HG02763 (cell line): ENCODE results near the gene DOCK9.
"Not testable (repeated sequence)": the region's sequence is repeated elsewhere in the genome, so short reads cannot be mapped to it uniquely, and the experiment has no call there.

Experiments used
- ATAC-seq: cut with Tn5 transposase; IDR thresholded peaks from one replicate; pipeline ENCODE4 v1.9.1; 2021; ENCODE audit warnings: mild to moderate bottlenecking, moderate library complexity; ENCODE audit not compliant: unreplicated experiment

The DOCK9 gene

GRCh38 chr13:98921786-98922185, 56.1 kb downstream of the DOCK9 start:
- ATAC-seq, result no peak

GRCh38 chr13:98921015-98921580, 56.8 kb downstream of the DOCK9 start:
- ATAC-seq, result no peak

- no peak for ATAC-seq
Observed at GRCh38 chr13:98919566-98919965, 58.3 kb downstream of the DOCK9 start.

DNA sequence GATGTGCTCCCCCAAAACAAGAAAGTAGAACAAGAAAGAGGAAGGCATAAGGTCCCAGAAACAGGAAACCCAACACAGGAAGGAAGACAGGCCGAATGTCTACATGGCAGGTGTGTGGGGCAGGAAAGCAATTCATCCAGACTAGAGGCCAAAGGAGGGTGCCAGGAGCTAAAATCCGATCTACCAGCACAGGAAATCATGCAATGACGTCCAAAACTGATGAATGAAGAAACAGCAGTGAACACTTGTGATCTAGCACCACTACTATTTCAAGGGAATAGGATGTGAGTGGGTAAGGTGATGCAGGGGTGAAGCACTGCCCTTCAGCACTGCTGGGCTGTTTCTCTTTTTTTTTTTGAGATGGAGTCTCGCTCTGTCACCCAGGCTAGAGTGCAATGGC, 59.1 kb downstream of the DOCK9 start:
- ATAC-seq, result no peak

DNA sequence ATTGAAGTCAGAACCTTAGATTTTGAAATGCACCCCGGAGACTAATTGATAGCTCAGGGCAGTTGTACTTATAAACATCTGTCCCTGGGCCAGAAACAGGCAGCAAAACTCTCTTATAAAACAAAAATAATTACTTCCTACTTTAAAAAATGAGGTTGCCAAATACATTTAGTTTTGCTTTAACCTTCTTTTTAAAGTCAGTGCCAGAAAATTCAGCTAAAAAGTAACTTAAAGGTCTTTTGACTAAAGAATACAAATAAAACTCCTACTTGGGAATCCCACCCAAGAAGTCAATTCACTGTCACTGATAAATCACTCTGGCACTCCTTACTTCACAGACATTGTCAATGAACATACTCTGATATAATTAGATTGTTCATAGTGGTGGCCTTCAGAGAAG, 60.7 kb downstream of the DOCK9 start:
- no peak for ATAC-seq

GRCh38 chr13:98916403-98916802, 61.5 kb downstream of the DOCK9 start:
- ATAC-seq, result no peak

GRCh38 chr13:98915981-98916380, 61.9 kb downstream of the DOCK9 start:
- no peak for ATAC-seq

GRCh38 chr13:98915563-98915962, 62.3 kb downstream of the DOCK9 start:
- no peak for ATAC-seq

- no peak for ATAC-seq
Observed at GRCh38 chr13:98913741-98914140, 64.1 kb downstream of the DOCK9 start.

DNA sequence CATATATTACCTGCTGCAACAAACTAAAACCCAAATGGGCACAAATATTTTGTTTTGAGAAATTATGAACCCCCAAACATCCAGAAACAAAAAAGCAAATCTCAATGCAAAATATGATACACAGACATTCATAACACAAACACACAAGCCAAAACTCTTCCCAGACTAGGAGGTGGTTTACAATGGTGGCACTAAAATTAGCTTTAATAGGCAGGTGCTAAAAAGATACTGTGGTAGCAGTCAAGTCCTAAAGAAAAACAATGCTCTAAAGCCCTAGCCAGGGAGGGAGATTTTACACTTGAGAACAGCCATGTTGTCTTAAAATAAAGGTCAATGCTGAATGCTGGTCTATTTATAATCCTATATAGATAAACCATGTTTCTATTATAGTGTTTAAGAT, 65.0 kb downstream of the DOCK9 start:
- no peak for ATAC-seq

- ATAC-seq, result no peak
Observed at GRCh38 chr13:98910501-98910951, 67.3 kb downstream of the DOCK9 start.

- ATAC-seq, result no peak
Observed at GRCh38 chr13:98909016-98909415, 68.8 kb downstream of the DOCK9 start.

GRCh38 chr13:98906746-98907502, 70.9 kb downstream of the DOCK9 start:
- ATAC-seq, result no peak

- no peak for ATAC-seq
Observed at GRCh38 chr13:98905199-98905598, 72.7 kb downstream of the DOCK9 start.

DNA sequence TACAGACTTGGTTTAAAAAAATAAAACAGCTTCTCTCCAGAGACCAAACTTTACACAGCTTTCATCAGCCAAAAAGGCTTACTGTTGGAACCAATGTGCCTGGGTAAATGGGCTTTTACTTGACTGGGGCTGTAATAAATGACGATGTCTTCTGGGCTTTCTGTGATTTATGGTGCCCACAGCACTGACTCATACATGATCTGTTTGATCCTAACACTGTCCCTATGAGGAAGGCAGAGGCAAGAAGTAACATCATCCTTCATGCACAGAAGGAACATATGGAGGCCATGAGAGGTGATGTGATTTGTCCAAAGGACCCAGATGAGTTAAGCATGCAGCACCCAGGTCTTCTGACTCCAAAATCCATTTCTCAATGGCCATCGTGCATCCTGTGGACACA, 77.4 kb downstream of the DOCK9 start:
- no peak for ATAC-seq

DNA sequence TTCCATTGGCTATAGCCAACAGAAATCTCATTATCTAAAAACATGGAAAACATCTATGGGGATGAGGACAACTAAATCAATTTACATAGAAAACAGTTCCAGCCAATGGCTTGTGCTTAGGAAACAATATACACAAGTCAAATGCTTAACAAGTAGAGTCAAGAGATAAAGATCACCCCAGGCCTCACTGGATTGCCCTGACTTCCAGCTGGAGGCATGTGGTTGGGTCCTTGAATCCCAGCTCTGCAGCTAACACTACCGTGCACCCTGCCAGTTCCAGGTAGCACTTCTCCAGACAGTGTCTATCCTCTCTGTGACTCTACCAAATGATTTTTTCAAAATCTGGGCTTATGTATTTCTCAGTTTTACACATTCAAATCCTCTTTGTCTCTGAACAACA, 80.2 kb downstream of the DOCK9 start:
- ATAC-seq, result no peak

DNA sequence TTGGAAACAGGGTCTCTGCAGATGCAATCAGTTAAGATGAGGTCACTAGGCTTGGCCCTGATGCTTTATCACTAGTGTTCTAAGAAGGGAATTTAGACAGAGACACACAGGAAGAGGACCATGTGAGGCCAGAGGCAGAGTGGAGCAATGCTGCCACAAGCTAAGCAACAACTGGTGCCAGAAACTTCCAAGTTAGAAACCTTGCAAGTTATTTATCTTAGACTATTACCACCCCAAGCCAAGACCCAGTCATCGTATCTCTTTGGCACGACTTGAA, 81.1 kb downstream of the DOCK9 start:
- no peak for ATAC-seq

DNA sequence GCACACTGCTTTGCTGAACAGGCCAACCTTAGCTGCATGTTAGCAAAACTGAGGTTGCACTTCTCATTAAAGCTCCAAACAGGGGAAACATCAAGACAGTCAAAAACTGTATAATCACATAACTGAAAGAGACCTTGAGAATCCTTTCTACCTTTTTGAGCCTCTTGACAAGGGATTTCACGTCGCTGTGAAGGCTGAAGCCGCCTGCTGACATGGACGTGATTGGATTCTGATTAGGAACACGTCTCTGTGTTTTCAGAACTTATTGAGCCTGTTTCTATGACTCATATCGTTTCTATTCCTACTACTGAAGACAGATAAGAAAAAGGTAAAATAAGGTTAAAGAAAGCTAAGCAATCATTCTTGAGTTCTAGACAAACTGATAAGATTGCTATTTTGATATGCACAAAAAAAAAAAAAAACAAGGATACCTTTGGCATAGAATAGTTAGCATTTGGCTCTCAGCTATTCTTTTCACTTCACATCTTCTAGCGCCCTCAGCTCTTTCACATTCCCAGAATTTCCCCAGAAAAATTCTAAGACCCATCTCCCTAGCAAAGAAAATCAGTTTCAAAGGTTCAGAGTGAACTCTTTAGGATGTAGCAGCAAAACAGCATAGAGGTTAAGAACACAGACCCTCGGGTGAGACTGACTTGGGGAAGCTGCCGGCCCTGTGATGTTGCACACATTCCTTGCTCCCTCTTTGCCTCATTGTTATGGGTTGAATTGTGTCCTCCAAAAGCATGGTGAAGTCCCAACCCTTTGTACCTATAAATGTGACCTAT, 81.6 kb downstream of the DOCK9 start:
- no peak for ATAC-seq

DNA sequence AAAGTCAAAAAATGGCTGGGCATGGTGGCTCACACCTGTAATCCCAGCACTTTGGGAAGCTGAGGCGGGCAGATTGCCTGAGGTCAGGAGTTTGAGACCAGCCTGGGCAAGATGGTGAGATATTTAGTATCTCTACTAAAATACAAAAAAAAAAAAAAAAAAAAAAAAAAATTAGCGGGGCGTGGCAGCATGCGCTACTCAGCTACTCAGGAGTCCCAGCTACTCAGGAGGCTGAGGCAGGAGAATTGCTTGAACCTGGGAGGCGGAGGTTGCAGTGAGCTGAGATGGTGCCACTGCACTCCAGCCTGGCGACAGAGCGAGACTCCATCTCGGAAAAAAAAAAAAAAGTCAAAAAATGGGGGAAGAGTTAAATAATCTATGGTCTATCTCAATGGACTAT, 83.0 kb downstream of the DOCK9 start:
- ATAC-seq, result not testable (repeated sequence)

DNA sequence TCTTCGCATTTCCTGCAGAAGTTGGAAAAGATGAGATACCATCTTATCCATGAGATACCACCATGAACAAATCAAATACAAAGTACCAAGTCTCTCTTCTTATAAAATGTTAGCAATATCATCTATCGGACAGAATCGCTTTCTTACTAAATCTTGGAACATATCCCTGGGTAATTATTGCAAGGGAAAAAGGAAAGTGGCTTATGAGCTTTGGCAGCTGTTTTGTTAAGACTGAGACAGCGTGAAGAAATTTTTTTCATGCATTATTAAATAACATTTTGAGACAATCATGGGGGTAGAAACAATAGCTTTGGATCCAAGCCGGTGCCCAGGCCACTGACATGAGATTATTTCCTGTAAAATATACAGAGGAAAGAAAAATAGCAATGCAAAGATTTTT, 84.5 kb downstream of the DOCK9 start:
- ATAC-seq, result no peak

DNA sequence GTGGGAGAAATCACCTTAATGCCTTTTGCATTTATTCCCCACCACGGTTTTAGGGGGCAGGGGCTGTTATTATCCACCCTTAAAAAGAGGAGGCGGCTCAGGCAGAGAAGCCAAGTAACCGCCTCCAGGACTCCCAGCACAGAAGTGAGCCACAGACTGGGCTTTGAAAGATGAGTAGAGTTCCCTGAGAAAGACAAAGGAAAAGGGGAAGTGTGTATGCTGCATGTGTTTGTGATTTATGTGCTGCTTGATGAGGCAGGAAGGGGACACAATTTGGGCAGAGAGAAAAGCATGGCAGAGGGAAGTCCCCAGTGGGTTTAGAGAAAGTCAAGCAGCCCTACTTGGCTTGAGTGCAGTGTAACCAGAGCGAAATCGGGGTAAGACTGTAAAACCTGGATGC, 85.0 kb downstream of the DOCK9 start:
- ATAC-seq, result no peak

DNA sequence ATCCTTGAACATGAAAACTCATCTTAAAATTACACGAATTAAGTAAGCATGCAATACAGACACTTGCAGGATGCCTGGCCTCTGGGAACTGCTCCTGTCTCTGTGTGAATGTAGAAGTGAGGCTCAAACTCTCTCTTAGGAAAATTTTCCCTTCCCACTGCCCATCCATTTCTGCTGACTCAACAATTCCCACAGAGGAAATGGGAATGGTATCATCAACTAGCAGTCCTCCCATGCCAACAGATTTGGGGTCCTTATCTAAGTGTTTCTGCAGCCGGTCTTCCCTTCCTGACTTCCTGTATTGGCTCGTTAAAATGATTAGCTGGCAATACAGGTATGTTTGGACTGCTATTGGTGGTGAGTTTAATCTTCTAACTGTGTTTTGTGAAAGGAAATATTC, 85.8 kb downstream of the DOCK9 start:
- ATAC-seq, result no peak
